SK-N-SH treated with all-trans-retinoic acid at 6 μM for 48 hours (cell line): ENCODE measurements around the gene KCNA3.

Experiments
- ARNTL ChIP-seq: fragments of 450-650 bp; formaldehyde crosslinking; IDR thresholded peaks from 2 replicates; pipeline ENCODE4 v1.5.0; 2020; ENCODE audit warnings: low read depth, mild to moderate bottlenecking, moderate library complexity, borderline replicate concordance
- ZFP3 ChIP-seq: fragments of 250-450 bp; sonication (Bioruptor Pico); IDR thresholded peaks from 2 replicates; pipeline ENCODE4 v1.5.0; 2020; ENCODE audit warnings: mild to moderate bottlenecking, moderate library complexity
- TF ChIP-seq, protein P1 (sequence below): fragments of 250-450 bp; sonication (Bioruptor Pico); IDR thresholded peaks from 2 replicates; pipeline ENCODE4 v1.8.0; 2020; ENCODE audit warnings: mild to moderate bottlenecking, moderate library complexity, borderline replicate concordance
- TF ChIP-seq, protein P2 (sequence below): fragments of 250-450 bp; sonication (Bioruptor Pico); IDR thresholded peaks from 2 replicates; pipeline ENCODE4 v1.5.0; 2020; ENCODE audit warnings: mild to moderate bottlenecking, moderate library complexity

GRCh38 chr1:110687250-110687649 is 12.5 kb upstream of the KCNA3 start:
- TF ChIP-seq ARNTL (CRISPR knock-in tag): no peak
- TF ChIP-seq, protein P1, sequence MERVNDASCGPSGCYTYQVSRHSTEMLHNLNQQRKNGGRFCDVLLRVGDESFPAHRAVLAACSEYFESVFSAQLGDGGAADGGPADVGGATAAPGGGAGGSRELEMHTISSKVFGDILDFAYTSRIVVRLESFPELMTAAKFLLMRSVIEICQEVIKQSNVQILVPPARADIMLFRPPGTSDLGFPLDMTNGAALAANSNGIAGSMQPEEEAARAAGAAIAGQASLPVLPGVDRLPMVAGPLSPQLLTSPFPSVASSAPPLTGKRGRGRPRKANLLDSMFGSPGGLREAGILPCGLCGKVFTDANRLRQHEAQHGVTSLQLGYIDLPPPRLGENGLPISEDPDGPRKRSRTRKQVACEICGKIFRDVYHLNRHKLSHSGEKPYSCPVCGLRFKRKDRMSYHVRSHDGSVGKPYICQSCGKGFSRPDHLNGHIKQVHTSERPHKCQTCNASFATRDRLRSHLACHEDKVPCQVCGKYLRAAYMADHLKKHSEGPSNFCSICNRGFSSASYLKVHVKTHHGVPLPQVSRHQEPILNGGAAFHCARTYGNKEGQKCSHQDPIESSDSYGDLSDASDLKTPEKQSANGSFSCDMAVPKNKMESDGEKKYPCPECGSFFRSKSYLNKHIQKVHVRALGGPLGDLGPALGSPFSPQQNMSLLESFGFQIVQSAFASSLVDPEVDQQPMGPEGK (CRISPR knock-in tag): no peak
- TF ChIP-seq, protein P2, sequence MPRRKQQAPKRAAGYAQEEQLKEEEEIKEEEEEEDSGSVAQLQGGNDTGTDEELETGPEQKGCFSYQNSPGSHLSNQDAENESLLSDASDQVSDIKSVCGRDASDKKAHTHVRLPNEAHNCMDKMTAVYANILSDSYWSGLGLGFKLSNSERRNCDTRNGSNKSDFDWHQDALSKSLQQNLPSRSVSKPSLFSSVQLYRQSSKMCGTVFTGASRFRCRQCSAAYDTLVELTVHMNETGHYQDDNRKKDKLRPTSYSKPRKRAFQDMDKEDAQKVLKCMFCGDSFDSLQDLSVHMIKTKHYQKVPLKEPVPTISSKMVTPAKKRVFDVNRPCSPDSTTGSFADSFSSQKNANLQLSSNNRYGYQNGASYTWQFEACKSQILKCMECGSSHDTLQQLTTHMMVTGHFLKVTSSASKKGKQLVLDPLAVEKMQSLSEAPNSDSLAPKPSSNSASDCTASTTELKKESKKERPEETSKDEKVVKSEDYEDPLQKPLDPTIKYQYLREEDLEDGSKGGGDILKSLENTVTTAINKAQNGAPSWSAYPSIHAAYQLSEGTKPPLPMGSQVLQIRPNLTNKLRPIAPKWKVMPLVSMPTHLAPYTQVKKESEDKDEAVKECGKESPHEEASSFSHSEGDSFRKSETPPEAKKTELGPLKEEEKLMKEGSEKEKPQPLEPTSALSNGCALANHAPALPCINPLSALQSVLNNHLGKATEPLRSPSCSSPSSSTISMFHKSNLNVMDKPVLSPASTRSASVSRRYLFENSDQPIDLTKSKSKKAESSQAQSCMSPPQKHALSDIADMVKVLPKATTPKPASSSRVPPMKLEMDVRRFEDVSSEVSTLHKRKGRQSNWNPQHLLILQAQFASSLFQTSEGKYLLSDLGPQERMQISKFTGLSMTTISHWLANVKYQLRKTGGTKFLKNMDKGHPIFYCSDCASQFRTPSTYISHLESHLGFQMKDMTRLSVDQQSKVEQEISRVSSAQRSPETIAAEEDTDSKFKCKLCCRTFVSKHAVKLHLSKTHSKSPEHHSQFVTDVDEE (CRISPR knock-in tag): no peak
- no peak for TF ChIP-seq ZFP3 (CRISPR knock-in tag)
